HUES6 (cell line): ENCODE results near the gene TASL.
"Not testable (repeated sequence)": the region's sequence is repeated elsewhere in the genome, so short reads cannot be mapped to it uniquely, and the experiment has no call there.

Source experiments
- H3K27ac ChIP-seq: 2 replicates; pipeline ENCODE4 v1.7.0; 2013; ENCODE audit warnings: low read depth, mild to moderate bottlenecking, low read length, inconsistent platforms
- H3K27me3 ChIP-seq: 2 replicates; pipeline ENCODE4 v1.6.1; 2013; ENCODE audit warnings: low read length; ENCODE audit not compliant: control insufficient read depth, insufficient read depth
- H3K36me3 ChIP-seq: 2 replicates; pipeline ENCODE4 v1.6.1; 2013; ENCODE audit warnings: low read length; ENCODE audit not compliant: control insufficient read depth, insufficient read depth
- H3K4me1 ChIP-seq: 2 replicates; pipeline ENCODE4 v1.6.1; 2013; ENCODE audit warnings: low read length; ENCODE audit not compliant: control insufficient read depth, insufficient read depth
- H3K4me3 ChIP-seq: 2 replicates; pipeline ENCODE4 v1.5.1; 2013; ENCODE audit warnings: low read depth, low read length
- H3K9ac ChIP-seq: one replicate; pipeline ENCODE4 v1.6.1; 2013; ENCODE audit warnings: mild to moderate bottlenecking, low read length
- H3K9me3 ChIP-seq: 2 replicates; pipeline ENCODE4 v1.6.1; 2013; ENCODE audit warnings: low read depth, low read length; ENCODE audit not compliant: control insufficient read depth, insufficient read depth

TASL gene

DNA sequence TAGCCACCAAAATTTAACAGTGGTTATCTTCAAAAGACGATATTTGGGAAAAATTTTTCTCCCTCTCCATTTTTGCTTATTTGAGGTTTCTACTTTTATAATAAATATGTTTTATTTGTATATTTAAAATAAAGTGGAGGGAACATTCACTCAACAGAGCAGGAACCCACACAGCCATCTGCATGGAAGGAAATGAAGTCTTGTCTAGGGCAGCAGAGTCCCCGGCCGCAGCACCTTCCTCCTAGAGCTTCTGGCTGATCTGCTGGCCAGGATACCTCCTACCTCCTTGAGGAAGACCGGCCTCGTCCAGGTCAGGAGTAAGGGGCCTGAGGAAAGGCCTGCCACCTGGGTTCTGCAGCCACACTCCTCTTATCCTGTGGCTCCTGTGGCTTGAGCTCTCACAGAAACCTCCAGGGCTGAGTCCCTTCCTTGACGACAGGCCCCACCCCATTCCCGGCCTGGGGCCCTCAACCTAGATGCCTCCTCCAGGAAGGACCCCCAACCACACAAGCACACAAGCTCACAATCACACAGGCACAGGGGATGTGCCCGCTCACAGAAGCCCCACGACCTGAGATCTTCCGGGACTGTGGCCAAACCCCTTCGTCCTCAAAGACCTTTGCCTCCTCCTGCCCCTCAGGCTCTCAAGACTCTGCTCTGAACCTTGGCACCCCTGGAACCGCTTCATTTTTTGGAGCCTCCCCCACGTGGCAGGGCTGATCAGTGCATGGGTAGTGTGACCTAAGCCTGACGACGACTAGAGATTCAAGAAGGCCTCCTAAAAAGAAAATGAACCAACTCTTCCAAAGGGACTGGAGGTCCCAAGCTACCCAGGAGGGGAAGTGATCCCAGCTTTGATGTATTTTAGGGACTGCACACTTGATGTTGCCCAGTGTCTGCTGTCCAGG lies 23.0 kb upstream of the TASL start:
- H3K9me3 ChIP-seq, H3K4me3 ChIP-seq, H3K9ac ChIP-seq, H3K27ac ChIP-seq, H3K4me1 ChIP-seq, H3K27me3 ChIP-seq, H3K36me3 ChIP-seq: not testable (repeated sequence)

GRCh38 chrX:30597216-30598012 lies 19.8 kb upstream of the TASL start:
- no peak overlapping the region for H3K9ac ChIP-seq
- H3K27me3 ChIP-seq, result no peaks in the 10 kb centered on the region
- H3K36me3 ChIP-seq, result no peaks in the 10 kb centered on the region
- H3K4me1 ChIP-seq, result no peaks in the 10 kb centered on the region
- H3K9me3 ChIP-seq, result no peaks in the 10 kb centered on the region
- no peak overlapping the region for H3K27ac ChIP-seq
- no peak overlapping the region for H3K4me3 ChIP-seq

DNA sequence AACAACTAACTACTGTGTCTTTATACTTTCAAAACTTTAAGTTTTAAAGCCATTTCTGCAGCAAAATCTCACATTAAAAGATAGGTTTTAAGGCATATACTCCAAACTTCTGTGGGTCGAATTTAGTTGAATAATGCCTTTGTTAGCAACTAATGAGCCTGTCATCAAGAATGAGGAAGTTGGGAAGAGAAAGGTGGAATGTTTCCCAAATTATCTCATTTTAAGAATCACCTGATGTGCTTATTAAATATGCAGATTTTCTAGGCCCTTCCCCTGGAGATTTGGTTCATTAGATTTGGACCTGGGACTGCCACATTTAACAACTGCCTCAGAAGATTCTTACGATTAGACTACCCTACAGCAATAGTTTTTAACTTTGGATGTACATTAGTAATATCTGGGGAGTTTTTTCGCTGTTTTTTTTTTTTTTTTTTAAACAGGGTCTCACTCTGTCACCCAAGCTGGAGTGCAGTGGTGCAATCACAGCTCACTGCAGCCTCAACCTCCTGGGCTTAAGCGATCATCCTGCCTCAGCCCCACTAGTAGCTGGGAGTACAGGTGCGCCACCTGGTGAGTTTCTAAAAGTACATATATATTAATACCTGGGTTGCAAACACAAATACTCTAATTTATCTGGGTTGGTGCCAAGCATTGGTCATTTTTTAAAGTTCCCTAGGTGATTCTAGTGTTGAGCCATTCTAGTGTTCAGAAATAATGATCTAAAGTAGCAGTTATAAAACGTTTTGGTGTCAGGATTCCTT lies 16.1 kb upstream of the TASL start:
- no peak overlapping the region for H3K27ac ChIP-seq
- H3K4me1 ChIP-seq, result no peaks in the 10 kb centered on the region
- no peaks in the 10 kb centered on the region for H3K9me3 ChIP-seq
- H3K4me3 ChIP-seq, result no peak overlapping the region
- no peak overlapping the region for H3K9ac ChIP-seq
- no peaks in the 10 kb centered on the region for H3K27me3 ChIP-seq
- no peaks in the 10 kb centered on the region for H3K36me3 ChIP-seq

DNA sequence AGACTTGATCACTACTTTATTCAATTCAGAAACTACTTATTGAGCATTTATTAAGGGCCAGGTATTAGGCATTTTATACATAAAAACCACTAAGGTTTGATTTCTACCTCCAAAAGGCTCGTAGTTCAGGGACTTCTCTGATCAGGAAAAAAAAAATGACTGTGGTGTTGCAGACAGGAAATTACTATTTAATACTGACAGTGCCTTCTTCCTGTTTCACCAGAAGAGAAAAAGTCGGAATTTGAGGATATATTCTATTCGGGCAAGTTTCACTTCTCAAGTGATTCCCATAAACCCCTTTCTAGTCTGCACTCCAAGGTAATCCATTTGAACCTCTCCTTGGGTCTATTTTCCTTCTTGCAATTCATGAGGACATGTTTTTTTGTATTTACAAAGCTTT lies 15.3 kb upstream of the TASL start:
- Histone ChIP-seq H3K4me3 (no peak overlapping the region), H3K36me3 (no peaks in the 10 kb centered on the region), H3K9me3 (no peaks in the 10 kb centered on the region), H3K27me3 (no peaks in the 10 kb centered on the region), H3K9ac (no peak overlapping the region), H3K4me1 (no peaks in the 10 kb centered on the region), H3K27ac (no peak overlapping the region)

DNA sequence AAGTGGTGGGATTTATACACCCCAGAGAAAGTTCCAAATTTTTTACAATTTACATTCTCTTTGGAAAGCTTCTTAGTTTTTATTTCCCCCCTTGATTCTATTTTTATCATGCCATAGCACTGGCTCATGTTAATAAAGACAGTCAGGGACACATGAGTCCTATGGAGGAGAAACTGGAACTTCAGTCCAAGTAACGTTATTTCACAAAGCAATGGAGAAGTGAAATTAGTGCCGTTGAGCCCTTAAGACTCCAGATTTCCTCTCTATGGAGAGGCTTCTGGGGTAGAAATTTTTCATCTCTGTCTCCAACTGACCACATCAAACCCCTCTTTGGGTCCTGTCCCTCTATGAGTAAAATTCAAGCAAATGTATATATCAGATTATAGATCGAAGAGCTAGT lies 12.8 kb upstream of the TASL start:
- Histone ChIP-seq H3K36me3 (no peaks in the 10 kb centered on the region), H3K4me1 (no peaks in the 10 kb centered on the region), H3K27me3 (no peaks in the 10 kb centered on the region), H3K27ac (no peak overlapping the region), H3K4me3 (no peak overlapping the region), H3K9me3 (no peaks in the 10 kb centered on the region), H3K9ac (no peak overlapping the region)

GRCh38 chrX:30589146-30589888 lies 11.8 kb upstream of the TASL start:
- Histone ChIP-seq H3K9me3 (no peaks in the 10 kb centered on the region), H3K27ac (no peak overlapping the region), H3K4me1 (no peaks in the 10 kb centered on the region), H3K9ac (no peak overlapping the region), H3K27me3 (no peaks in the 10 kb centered on the region), H3K36me3 (no peaks in the 10 kb centered on the region), H3K4me3 (no peak overlapping the region)

DNA sequence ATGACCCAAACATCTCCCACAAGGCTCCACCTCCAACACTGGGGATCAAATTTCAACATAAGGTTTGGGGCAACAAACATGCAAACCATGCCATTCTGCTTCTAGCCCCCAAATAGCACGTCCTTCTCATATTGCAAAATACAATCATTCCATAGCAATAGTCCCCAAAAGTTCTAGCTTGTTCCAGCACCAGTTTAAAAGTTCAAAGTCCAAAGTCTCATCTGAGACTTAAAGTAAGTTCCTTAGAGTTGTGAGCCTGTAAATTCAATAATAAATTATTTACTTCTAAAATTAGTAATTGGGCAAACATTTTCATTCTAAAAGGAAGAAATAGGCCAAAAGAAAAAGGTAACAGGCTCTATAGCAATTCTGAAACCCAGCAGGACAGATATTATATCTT lies 8.9 kb upstream of the TASL start:
- H3K27ac ChIP-seq, result no peak overlapping the region
- H3K9me3 ChIP-seq, result no peaks in the 10 kb centered on the region
- no peaks in the 10 kb centered on the region for H3K27me3 ChIP-seq
- no peak overlapping the region for H3K4me3 ChIP-seq
- H3K9ac ChIP-seq, result no peak overlapping the region
- no peaks in the 10 kb centered on the region for H3K4me1 ChIP-seq
- H3K36me3 ChIP-seq, result no peaks in the 10 kb centered on the region

GRCh38 chrX:30582664-30583063 lies 5.1 kb upstream of the TASL start:
- Histone ChIP-seq H3K4me3 (no peak overlapping the region), H3K27ac (no peak overlapping the region), H3K36me3 (no peaks in the 10 kb centered on the region), H3K9me3 (no peaks in the 10 kb centered on the region), H3K27me3 (no peaks in the 10 kb centered on the region), H3K9ac (no peak overlapping the region), H3K4me1 (no peaks in the 10 kb centered on the region)

DNA sequence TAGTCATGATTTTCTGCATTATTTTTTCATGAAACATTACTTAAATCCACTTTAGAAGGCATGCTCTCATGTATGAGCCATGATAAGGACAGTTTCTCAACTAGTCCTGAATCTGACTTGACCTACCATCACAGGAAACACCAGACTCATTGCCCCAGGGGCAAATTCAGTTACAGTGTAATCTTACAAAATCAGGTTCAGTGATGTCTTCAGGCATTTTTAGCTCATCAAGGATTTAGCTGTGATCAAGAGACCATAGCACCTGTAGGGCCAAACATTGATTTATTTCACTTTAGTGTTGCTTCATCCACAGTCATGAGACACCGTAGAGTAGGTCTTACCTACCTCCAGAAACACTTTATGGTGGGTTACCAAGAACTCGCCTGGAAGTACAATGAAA lies 3.1 kb upstream of the TASL start:
- Histone ChIP-seq H3K27ac (no peak overlapping the region), H3K36me3 (no peaks in the 10 kb centered on the region), H3K27me3 (no peaks in the 10 kb centered on the region), H3K9me3 (no peaks in the 10 kb centered on the region), H3K9ac (no peak overlapping the region), H3K4me1 (no peaks in the 10 kb centered on the region), H3K4me3 (no peak overlapping the region)

GRCh38 chrX:30576881-30577280 lies 685 bp downstream of the TASL start:
- Histone ChIP-seq H3K9ac (no peak overlapping the region), H3K36me3 (no peaks in the 10 kb centered on the region), H3K27ac (no peak overlapping the region), H3K9me3 (no peaks in the 10 kb centered on the region), H3K4me3 (no peak overlapping the region), H3K4me1 (no peaks in the 10 kb centered on the region), H3K27me3 (no peaks in the 10 kb centered on the region; the same call in 1 of the 2 replicates)
